GM18873 (cell line): ENCODE measurements around the gene PLEKHA4.
A peak's percentile ranks its signal among the peaks of the same experiment; 100 is the strongest.
"Not testable (repeated sequence)": the region's sequence is repeated elsewhere in the genome, so short reads cannot be mapped to it uniquely, and the experiment has no call there.

Source experiments
- ATAC-seq: cut with Tn5 transposase; IDR thresholded peaks from one replicate; pipeline ENCODE4 v1.9.1; 2021; ENCODE audit warnings: mild to moderate bottlenecking, moderate library complexity, moderate number of reproducible peaks; ENCODE audit not compliant: unreplicated experiment, low FRiP score

Gene PLEKHA4

DNA sequence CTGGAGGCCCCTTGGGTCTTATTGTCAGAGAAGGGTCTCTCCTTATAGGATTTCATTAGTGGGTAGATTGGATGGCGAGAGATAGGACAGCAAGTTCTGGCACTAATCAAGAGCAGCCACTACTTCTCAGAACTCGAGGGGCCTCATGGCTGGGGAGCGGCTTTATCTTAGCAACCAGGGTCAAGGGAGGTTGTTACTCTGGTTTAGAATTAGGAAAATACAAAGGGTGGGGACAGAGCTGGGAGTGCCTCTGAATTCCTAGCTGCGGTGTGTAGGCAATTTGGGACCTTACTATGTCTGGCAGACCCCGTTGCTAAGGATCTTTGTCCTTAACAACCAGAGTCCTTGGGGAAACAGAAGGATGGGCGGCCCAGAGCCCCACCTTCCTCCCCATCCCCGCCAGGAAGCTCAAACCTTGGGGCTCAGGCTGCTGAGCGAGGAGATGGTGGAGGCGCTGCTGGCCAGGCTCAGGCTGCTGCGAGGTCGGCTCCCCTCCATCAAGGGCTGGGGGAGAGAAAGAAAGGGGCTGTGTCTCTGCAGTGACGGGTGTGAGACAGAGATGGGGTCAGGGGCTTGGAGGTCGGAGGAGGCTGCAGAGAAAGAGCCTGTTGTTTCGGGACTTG, 1.2 kb downstream of the PLEKHA4 start:
- ATAC-seq: no peak

DNA sequence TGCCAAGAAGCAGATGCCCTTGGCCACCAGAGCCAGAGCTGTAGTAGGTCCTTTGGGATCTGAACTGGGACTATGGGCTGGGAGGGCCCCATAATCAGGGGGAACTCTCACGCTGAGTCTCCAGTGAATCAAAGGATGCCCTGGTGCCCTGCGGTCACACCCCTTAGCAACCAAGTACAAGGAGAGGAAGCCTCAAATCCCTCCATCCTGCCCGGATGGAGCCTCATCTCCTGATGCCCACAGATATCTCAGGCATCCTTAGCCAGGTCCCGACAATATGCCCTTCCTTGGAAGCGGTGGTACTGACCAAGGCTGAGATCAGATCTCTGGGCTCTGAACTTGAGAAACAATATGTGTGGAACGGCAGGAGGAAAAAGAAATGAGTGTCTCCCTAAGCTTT, 1.7 kb downstream of the PLEKHA4 start:
- no peak for ATAC-seq

DNA sequence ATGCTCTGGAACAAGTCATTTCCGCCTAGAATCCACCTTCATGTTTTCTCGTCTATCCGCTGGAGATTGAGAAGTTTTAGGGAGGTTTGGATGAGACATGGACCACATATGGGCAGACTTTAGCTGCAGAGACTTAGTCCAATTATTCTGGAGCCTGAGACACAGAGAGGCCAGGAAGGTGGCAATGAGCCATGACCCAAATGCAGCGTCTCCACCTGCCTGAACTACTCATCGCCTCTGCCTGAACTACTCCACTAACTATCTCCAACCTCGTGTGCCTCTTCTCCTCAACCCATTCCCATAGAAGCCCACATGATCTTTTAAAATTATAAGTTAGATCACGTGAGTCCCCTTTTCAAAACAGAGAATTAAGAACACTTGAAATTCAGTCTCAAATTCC, 5.6 kb downstream of the PLEKHA4 start:
- ATAC-seq: no peak

DNA sequence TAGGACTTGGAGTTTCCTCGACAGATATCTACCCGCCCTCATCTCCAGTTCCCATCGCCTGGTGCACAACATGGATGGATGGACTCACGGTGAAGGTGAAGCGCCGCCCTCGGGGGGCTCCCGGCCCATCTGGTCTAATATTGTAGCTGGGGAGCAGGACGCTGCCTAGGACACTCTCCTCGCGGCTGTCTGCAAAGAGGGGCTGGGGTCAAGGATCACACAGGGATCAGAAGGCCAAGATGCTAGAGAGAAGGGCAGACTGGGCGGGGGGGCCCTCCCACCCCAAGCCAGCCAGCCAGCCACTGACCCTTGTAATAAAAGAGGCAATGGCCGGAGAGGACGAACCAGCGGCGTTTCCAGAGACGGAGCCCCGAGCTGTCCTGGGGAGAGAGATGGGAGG, 7.1 kb downstream of the PLEKHA4 start:
- no peak for ATAC-seq

DNA sequence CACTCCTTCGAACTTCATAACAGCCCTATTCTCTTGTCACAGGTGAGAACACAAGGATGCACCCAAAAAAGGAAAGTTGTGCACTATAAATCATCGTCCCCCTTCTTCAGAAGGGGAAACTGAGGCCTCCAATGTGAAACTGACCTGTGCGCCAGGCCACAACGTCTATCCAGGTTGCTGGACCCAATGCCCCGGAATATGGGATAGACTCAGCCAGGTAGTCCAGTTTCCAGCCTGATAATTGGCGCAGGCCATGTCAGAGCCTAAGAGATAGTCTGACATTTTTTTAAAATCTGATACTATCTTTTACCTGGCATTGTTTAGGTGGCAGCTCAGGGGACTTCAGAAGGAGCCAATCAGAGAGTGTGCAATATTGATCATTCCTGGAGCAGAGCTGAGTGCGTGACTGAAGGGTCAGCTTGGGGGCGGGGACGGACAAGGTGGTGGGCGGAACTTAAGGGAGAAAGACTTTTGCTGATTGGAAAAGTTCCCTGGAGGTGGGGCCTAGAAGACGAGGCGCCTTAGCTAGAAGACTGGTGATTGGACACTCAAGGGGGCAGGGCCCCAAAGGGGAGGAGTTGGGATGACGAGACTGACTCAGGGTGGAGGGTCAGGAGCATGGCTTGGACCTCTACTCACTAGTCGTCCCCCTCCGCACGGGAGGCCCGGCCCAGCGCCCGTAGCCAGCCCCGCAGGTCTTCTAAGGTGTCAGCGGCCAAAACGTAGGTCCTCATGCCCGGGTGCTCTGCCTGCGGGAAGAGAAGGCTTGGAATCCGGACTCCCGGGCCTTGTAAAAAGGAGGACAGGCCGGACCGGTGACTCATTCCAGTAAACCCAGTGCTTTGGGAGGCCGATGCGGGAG, 8.5 kb downstream of the PLEKHA4 start:
- no peak for ATAC-seq

DNA sequence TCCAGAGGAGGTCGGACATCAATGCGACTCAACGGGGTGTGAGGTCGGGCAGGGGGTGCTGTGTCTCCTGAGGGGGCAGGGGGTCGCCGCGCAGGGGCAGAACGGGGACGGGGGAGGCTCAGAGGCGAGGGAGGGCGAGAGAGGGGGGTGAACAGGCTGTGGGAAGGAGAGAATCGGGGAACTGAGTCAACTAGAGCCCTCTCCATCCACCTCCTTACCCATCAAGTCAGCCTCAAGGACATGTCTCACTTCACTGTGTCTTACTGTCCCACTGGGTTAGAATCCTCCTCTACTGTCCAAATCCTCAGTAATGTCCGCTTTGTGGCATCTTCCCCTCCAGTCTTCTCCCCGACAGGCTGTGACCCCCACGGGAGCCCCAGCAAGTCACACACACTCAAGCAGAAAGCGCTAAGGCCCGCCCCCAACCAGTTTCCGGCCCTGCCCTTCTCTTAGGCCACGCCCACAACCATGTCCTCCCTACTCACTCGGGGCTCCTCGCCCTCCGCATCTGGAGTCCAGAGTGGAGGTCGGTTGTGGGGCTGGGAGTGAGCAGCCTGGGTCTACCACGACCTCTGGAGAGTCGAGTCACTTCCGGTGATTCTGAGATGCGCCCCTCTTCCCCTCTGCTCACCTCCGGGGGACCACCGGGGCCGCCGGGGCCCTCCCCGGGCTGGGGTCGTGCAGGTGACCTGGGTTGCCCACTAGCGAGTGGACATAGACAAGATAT, 9.3 kb downstream of the PLEKHA4 start:
- ATAC-seq: no peak

DNA sequence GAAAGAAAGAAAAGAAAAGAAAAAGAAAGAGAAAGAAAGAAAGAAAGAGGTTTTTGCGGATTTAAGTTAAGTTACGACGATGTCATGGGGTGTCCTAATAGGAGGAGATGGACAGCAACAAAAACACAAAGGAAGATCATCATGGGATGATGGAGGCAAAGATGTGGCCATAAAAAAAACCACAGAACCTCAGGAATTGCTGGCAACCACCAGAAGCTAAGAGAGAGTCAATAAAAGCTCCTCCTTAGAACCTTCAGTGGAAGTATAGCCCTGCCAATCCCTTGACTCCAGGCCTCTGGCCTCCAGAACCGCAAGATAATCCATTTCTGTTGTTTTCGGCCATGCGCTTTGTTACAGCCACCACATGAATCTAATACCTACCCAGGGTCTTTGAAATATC, 11.5 kb downstream of the PLEKHA4 start:
- ATAC-seq: no peak

DNA sequence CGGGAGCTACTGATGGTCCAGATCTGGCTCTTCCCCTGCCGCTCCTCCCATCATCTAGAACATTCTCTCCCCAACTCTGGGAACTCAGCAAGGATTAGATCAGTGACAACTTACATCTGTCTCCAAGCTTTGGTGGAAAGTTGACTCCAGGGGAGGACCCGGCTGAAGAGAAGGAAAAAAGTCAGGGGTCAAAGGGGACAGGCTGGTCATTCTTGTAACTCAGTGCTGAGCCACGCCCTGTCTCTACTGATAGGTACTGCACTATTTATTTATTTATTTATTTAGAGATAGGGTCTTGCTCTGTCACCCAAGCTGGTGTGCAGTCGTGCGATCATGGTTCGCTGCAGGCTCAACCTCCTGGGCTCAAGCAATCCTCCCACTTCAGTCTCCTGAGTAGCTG, 14.3 kb downstream of the PLEKHA4 start:
- ATAC-seq: no peak

DNA sequence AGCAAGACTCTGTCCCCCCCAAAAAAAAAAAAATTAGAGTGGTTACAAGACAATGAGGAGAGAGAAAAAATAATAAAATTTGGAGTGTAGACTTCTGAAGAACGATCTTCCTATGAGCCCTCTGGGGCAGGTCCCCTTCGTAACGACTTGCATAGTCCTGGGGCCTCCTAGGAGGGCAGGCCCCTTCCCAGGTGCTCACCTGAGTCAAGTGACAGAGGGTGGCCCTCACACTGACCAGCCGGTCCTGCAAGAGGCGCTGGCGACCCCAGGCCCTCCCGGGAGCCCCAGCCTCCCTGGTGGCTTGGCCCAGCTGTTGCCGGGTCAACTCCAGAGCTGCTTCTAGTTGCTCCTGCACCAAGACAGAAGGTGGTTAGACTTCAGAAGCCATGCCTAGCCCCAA, 14.9 kb downstream of the PLEKHA4 start:
- no peak for ATAC-seq

DNA sequence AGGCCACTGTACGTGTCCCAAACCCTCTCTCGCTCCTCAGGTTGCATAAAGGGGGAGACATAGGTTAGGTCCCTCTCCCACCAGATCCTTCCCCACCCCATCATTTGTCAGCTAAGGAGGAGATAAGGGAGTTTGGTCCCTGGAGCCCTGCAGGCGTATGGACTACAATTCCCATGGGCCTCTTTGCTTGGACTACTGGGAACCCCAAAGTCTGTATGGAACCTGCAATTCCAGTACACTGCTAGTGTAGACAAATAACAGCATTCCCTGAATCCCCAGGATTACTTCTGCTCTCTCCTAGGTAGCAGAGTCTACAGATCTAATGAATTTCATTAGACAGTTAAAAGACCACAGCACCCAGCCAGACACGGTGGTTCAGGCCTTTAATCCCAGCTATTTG, 16.1 kb downstream of the PLEKHA4 start:
- ATAC-seq: no peak

DNA sequence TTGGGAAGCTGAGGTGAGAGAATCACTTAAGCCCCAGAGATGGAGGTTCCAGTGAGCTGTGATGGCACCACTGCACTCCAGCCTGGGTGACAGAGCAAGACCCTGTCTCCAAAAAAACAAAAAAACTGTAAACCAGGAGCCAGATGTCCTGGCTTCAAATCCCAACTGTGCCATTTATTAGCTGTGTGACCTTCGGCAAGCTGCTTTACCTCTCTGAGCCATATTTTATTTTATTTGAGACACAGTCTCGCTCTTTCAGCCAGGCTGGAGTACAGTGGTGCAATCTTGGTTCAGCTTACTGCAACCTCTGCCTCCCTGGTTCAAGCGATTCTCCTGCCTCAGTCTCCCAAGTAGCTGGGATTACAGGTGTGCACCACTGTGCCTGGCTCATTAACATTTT, 21.8 kb downstream of the PLEKHA4 start:
- ATAC-seq: not testable (repeated sequence)

DNA sequence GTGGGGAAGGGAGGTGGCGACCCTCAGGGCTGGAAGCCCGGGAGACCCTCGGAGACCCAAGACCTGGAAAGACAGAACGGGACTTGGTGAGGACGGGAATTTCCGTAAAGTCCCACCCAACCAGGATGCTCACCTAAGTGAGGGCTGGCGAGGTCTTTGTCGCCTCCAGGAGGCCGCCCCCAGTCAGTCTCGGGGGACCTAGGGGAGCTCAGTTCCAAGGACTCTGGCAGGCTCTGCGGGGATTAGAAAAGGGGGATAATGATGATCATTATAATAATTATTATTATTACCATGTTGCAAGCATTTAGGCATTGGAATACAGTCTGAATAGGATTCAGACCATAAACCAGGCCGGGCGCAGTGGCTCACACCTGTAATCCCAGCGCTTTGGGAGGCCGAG, 23.0 kb downstream of the PLEKHA4 start:
- ATAC-seq: no peak

DNA sequence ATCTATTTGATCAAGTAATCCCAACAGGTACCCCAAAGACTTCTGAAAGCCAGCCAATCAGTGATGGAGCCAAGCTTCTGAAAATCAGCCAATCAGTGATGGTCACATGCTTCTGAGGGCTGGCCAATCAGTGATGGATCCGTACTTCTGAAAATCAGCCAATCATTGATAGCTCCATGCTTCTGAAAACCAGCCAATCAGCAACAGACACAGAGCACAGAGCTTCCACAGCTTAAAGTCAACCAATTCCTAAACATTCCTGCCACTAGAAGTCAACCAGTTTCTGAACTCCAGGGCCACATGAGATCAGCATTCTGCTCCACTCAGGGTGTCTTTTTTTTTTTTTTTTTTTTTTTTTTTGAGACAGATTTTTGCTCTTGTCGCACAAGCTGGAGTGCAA, 23.9 kb downstream of the PLEKHA4 start:
- ATAC-seq: no peak

DNA sequence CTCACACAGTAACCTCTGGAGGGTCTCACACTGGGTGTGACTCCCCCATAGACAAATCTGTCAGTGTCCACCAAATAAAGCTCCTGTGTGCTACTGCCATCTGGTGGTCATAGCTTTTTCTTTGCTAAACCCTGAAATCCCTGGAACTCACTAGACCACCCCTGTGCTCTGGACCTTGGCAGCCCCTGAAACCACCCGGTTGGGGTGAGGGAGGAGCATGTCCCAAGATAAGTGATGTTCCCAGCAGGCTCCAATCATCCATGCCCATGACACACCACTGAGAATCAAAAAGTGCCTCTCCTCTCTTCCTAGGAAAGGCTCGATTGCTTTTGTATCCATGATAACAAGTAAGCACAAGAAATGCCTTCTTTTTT, 25.6 kb downstream of the PLEKHA4 start:
- ATAC-seq: no peak

DNA sequence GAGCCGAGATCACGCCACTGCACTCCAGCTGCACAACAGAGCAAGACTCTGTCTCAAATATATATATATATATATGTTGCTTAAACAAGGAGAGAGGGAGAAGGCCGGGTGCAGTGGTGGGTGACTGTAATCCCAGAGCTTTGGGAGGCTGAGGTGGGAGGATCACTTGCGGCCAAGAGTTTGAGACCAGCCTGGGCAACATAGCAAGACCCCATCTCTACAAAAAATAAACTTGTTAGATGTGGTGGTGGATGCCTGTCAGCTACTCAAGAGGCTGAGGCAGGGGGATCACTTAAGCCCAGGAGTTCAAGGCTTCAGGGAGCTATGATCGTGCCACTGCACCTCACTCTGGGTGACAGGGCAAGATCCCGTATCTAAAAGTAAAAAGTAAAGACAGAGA, 26.8 kb downstream of the PLEKHA4 start:
- ATAC-seq: no peak

DNA sequence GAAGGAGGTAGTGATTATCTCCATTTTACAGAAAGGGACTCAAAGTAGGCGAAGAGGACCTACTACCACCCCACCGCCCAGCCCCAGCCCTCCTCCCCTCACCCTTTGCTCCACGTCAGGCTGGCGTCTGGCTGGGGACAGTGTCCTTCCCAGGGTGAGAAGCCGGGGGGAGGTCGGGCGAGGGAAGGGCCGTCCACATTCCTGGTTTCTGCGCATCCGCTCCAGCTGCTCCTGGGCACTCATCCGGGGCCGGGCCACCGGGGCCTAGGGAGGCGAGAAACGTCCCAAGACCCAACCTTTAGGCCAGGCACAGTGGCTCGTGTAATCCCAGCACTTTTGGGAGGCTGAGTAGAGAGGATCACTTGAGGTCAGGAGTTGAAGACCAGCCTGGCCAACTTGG, 27.4 kb downstream of the PLEKHA4 start:
- ATAC-seq: no peak

DNA sequence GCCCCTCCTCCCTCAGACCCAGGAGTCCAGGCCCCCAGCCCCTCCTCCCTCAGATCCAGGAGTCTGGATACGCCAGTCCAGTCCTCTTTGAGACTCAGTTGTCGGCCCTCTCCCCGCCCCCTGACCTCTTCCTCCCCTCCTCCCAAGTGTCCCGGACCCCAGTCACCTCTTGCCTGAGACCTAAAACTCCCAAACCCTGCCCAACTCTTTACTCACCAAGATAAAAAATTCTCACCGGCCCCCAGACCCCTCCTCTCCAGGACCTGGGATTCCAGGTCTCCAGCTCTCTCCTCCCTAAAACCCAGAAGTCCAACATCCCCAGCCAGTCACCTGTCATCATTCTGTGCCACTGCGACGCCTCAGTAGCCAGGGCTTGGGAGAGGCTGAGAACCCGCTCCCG, 30.7 kb downstream of the PLEKHA4 start:
- ATAC-seq: no peak

DNA sequence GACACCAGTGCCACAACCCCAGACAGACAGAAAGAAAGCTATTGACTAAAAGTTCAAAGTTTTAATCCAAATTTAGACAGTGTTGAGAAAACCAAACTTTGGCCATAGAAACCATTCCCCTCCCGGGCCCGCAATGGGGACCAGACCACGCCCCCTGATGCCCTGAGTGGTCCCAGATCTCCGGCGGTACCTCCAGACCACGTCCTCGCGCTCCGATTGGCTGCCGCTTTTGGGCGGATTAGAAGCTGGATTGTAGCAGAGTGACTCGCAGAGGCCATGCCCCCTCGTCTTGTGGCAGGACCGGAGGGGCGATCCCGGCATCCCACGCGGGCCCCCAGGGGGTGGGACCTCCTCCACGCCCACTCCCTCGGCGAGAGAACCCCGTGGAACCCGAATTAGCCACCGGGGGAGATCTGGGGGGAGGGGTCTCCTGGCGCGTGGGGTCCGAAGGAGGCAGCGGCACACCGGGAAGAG, 31.3 kb downstream of the PLEKHA4 start:
- ATAC-seq: no peak

DNA sequence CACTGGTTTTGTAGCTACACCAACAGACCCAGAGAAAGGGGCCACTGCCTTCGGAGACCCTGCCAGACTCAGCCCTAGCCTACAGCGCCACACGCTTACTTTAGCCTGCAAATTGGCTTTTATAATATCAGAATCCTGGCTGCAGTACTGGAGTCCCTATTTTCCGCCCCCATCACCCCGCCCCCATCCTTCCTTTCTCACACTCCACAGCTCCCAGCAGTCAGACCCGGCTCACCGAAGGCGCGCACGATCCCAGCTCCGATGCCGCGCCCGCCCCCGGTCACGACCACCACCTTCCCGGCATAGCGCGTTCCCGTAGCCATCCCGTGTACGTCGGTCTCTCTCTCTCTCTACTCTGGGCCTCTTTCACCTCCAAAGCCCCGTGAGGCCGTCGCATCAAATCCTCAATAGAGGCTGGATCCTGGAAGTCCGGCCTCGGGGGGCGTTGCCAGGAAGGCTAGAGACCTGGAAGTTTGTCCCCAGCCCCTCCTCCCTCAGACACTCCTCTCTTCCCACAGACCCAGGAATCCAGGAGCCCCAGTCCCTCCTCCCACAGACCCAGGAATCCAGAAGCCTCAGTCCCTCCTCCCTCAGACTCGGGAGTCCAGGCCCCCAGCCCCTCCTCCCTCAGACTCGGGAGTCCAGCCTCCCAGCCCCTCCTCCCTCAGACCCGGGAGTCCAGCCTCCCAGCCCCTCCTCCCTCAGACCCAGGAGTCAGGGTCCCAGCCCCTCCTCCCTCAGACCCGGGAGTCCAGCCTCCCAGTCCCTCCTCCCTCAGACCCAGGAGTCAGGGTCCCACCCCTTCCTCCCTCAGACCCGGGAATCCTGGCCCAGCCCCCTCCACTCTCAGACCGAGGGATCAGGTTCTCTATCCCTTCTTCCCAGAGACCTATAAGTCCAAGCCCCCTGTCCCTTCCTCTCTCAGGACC, 32.1 kb downstream of the PLEKHA4 start, which contains the start of gene HSD17B14:
Gene HSD17B14 (minus strand): TSS at position 403 of the 929 bp plus-strand sequence. CDS start 80 bp downstream, at position 323.
- no peak for ATAC-seq

DNA sequence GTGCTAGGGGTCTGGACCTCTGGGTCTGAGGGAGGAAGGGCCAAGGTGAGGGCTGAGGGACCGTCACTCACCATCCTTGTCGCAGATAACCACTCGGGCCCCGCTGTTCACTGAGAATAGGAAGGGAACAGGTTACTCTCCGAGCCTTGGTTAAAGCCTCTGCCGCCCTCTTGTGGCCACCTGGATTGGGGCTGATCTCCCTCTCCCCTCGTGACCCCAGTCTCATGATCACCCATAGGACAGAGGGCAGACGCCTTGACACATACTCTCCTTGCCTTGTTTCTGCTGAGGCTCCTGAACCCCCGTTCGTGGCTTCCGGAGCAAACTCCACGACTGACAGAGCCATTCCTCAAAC, 32.7 kb downstream of the PLEKHA4 start:
- peak; percentile 74 for ATAC-seq
